ENCODE results near the gene CASP2.

Gene CASP2

GRCh38 chr7:143356414-143357050 is 68.4 kb downstream of the CASP2 start:
- no peak for DNase-seq (ENCODE audit: low read depth)

More at GRCh38 chr7:143356414-143357050, 68.4 kb downstream of the CASP2 start:
- H3K4me3 ChIP-seq (ENCODE audit: low read depth, low read length) = no peak overlapping the region
